Natural killer cell (primary cell): Measurements from ENCODE around the gene PASK. TPM values are rescaled to one million over a fixed set of nuclear protein-coding genes. Genes with fewer than 3 reads are reported as not detected.

Experiments used
- ATAC-seq, 3 donors: fragments of 150-1000 bp in 2 of 3; fragments of 200-7000 bp in 1 of 3; cut with Tn5 transposase; 1 replicate in 1 of 3; 2 replicates in 2 of 3; pipeline ENCODE4 v1.10.0; 2021; ENCODE audit warnings: mild to moderate bottlenecking in 2 of 3, moderate library complexity in 2 of 3
- DNase-seq, 2 donors: peaks; one replicate each; pipeline versions ENCODE4 v3.0.0 to v3.0.0-alpha.2; 2013 to 2021; ENCODE audit warnings: mixed read lengths in 1 of 2
- H3K27ac ChIP-seq: one replicate; pipeline ENCODE4 v1.5.1; 2013; ENCODE audit warnings: mild to moderate bottlenecking, low read length
- H3K27me3 ChIP-seq: one replicate; pipeline ENCODE4 v1.6.1; 2013; ENCODE audit warnings: low read length; ENCODE audit not compliant: control insufficient read depth, insufficient read depth
- H3K36me3 ChIP-seq: one replicate; pipeline ENCODE4 v1.6.1; 2013; ENCODE audit warnings: low read length; ENCODE audit not compliant: control insufficient read depth, insufficient read depth
- H3K4me1 ChIP-seq: one replicate; pipeline ENCODE4 v1.6.1; 2013; ENCODE audit warnings: low read length; ENCODE audit not compliant: control insufficient read depth, insufficient read depth
- H3K4me3 ChIP-seq: one replicate; pipeline ENCODE4 v1.5.1; 2013; ENCODE audit warnings: low read length
- H3K9me3 ChIP-seq: one replicate; pipeline ENCODE4 v1.6.1; 2013; ENCODE audit warnings: low read length; ENCODE audit not compliant: control insufficient read depth, insufficient read depth
- H3K27ac Mint-ChIP-seq, 2 donors: one replicate each; pipeline ENCODE4 v1.8.0; 2022; ENCODE audit warnings: mild to moderate bottlenecking in 2 of 2, mixed read lengths in 2 of 2, moderate library complexity in 1 of 2
- H3K27me3 Mint-ChIP-seq, 2 donors: one replicate each; pipeline ENCODE4 v1.8.0; 2022; ENCODE audit warnings: low read depth in 2 of 2, mixed read lengths in 2 of 2
- H3K36me3 Mint-ChIP-seq: one replicate; pipeline ENCODE4 v1.8.0; 2022; ENCODE audit warnings: mixed read lengths
- H3K4me1 Mint-ChIP-seq, 2 donors: one replicate each; pipeline ENCODE4 v1.8.0; 2022; ENCODE audit warnings: mixed read lengths in 2 of 2
- H3K4me3 Mint-ChIP-seq: one replicate; pipeline ENCODE4 v1.8.0; 2022; ENCODE audit warnings: mild to moderate bottlenecking, moderate library complexity, mixed read lengths
- H3K9me3 Mint-ChIP-seq, 2 donors: one replicate each; pipeline ENCODE4 v1.8.0; 2022; ENCODE audit warnings: mixed read lengths in 2 of 2
- CTCF ChIP-seq: fragments of 200-600 bp; IDR thresholded peaks from one replicate; pipeline ENCODE4 v1.8.0; 2022; ENCODE audit warnings: antibody characterized with exemption
- WGBS: methylation state at CpG from one replicate; pipeline ENCODE4 v1.1.7; 2013; ENCODE audit warnings: missing lambda C conversion rate; ENCODE audit not compliant: insufficient coverage; 5-methylcytosine and 5-hydroxymethylcytosine counted together
- intact Hi-C: fragments of 100-400 bp; cut with micrococcal nuclease; formaldehyde crosslinking; loops from one replicate; pipeline ENCODE4 v1.14.2; 2022
- total RNA-seq, 4 donors: library from RNA; stranded (reverse); fragments of 120-200 nt in 1 of 4; gene quantifications; one replicate each; pipeline versions ENCODE4 v1.2.3 to v1.2.4, GENCODE V29; 2013 to 2022

The PASK gene
- total RNA-seq, 3 donors from 2014 or later (not counting 1 experiment from before 2014, with no cell fraction given), result 27.9 to 45.2 (median 36.2) TPM

- Mint-ChIP-seq H3K27ac (no peak overlapping the region), H3K36me3 (no peaks in the 10 kb centered on the region), H3K9me3 (no peaks in the 10 kb centered on the region), H3K27me3 (no peaks in the 10 kb centered on the region), H3K4me3 (no peak overlapping the region), H3K4me1 (no peaks in the 10 kb centered on the region)
- no peak for DNase-seq
- no peak for ATAC-seq
- Histone ChIP-seq H3K4me1 (peaks cover 13% of the 10 kb centered on the region), H3K9me3 (no peaks in the 10 kb centered on the region), H3K4me3 (no peak overlapping the region), H3K27ac (no peak overlapping the region), H3K27me3 (no peaks in the 10 kb centered on the region), H3K36me3 (peaks cover 7% of the 10 kb centered on the region)
- intact Hi-C loops, result no loop called here
- WGBS, result 97% methylated on average over 19 of the region's 19 CpGs
- TF ChIP-seq CTCF, result no peak
Observed at GRCh38 chr2:241122376-241123002, 26.8 kb downstream of the PASK start.

DNA sequence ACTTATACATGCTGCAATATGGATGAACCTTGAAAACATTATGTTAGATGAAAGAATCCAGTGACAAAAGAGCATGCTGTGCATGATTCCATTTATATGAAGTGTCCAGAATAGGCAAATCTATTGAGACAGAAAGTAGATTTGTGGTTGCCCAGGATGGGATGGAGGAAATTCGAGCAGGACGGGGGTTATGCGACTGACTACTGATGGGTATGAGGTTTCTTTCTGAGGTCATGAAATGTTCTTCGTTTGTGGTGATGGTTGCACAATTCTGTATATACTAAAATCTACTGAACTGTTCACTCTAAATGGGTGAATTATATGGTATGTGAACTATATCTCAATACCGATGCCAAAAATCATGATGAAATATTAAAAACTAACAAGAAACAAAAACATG is 28.3 kb downstream of the PASK start:
- no peak overlapping the region for H3K4me3 Mint-ChIP-seq
- no peaks in the 10 kb centered on the region for H3K4me1 Mint-ChIP-seq
- H3K9me3 Mint-ChIP-seq, result no peaks in the 10 kb centered on the region
- no peak overlapping the region for H3K27ac Mint-ChIP-seq
- Histone ChIP-seq H3K9me3 (no peaks in the 10 kb centered on the region), H3K27ac (no peak overlapping the region), H3K36me3 (peaks cover 7% of the 10 kb centered on the region), H3K4me1 (peaks cover 4% of the 10 kb centered on the region), H3K4me3 (no peak overlapping the region), H3K27me3 (no peaks in the 10 kb centered on the region)
- WGBS, result 91% methylated on average over 3 of the region's 5 CpGs
- no peaks in the 10 kb centered on the region for H3K27me3 Mint-ChIP-seq
- H3K36me3 Mint-ChIP-seq, result no peaks in the 10 kb centered on the region
- no peak for ATAC-seq
- TF ChIP-seq CTCF, result no peak
- intact Hi-C loops, result no loop called here
- no peak for DNase-seq

DNA sequence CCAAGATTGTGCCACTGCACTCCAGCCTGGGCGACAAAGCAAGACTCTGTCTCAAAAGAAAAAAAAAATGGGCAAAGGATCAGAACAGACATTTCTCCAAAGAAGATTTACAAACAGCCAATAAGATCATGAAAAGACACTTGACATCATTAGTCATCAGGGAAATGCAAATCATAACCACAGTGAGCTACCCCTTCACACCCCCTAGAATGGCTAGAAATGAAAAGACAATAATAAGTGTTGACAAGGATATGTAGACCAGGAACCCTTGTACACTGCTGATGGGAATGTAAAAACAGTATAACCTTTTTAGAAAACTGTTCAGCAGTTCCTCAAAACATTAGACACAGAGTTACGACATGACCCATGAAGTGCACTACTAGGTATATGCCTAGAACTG is 28.8 kb downstream of the PASK start:
- Histone ChIP-seq H3K4me3 (no peak overlapping the region), H3K36me3 (peaks cover 7% of the 10 kb centered on the region), H3K4me1 (no peaks in the 10 kb centered on the region), H3K9me3 (no peaks in the 10 kb centered on the region), H3K27me3 (no peaks in the 10 kb centered on the region), H3K27ac (no peak overlapping the region)
- WGBS, result 100% methylated on average over 2 of the region's 2 CpGs
- Mint-ChIP-seq H3K4me3 (no peak overlapping the region), H3K27me3 (no peaks in the 10 kb centered on the region), H3K27ac (no peak overlapping the region), H3K9me3 (no peaks in the 10 kb centered on the region), H3K36me3 (no peaks in the 10 kb centered on the region), H3K4me1 (no peaks in the 10 kb centered on the region)
- TF ChIP-seq CTCF, result no peak
- ATAC-seq (no peak), DNase-seq (no peak)
- intact Hi-C loops, result no loop called here
